HEK293T (cell line): ENCODE data around the gene TJP2.

Source experiments
- CTCF ChIA-PET: fragments of 350-600 bp; formaldehyde crosslinking; extraction: SDS; loops from one replicate; lab custom pipeline; 2021; ENCODE audit warnings: antibody characterized with exemption, inconsistent platforms; lab: Yijun Ruan, JAX
- POLR2A ChIA-PET: fragments of 350-600 bp; formaldehyde crosslinking; extraction: SDS; loops from one replicate; lab custom pipeline; 2020; ENCODE audit warnings: antibody characterized with exemption, inconsistent platforms; lab: Yijun Ruan, JAX
- DNase-seq: peaks from one replicate; pipeline ENCODE4 v3.0.0; 2012; ENCODE audit warnings: mixed read lengths; ENCODE audit errors: extremely low spot score
- ARNT ChIP-seq: fragments of 450-650 bp; IDR thresholded peaks from 2 replicates; pipeline ENCODE4 v1.6.1; 2017; ENCODE audit warnings: mild to moderate bottlenecking
- BHLHE40 ChIP-seq: fragments of 450-650 bp; IDR thresholded peaks from 2 replicates; pipeline ENCODE4 v1.6.1; 2016; ENCODE audit warnings: mild to moderate bottlenecking, moderate library complexity, borderline replicate concordance
- CTBP1 ChIP-seq: fragments of 450-650 bp; IDR thresholded peaks from 2 replicates; pipeline ENCODE4 v1.6.1; 2016; ENCODE audit warnings: borderline replicate concordance
- ELF4 ChIP-seq: fragments of 450-650 bp; IDR thresholded peaks from 2 replicates; pipeline ENCODE4 v1.6.1; 2017; ENCODE audit warnings: antibody characterized with exemption
- FOXA1 ChIP-seq: fragments of 450-650 bp; IDR thresholded peaks from 2 replicates; pipeline ENCODE4 v1.6.1; 2016; ENCODE audit warnings: mild to moderate bottlenecking
- FOXK2 ChIP-seq: fragments of 450-650 bp; IDR thresholded peaks from 2 replicates; pipeline ENCODE4 v1.6.1; 2016; ENCODE audit warnings: mild to moderate bottlenecking
- FOXM1 ChIP-seq: fragments of 450-650 bp; IDR thresholded peaks from 2 replicates; pipeline ENCODE4 v1.6.1; 2017; ENCODE audit warnings: mild to moderate bottlenecking, borderline replicate concordance
- HDGF ChIP-seq: fragments of 450-650 bp; IDR thresholded peaks from 2 replicates; pipeline ENCODE4 v1.6.1; 2017; ENCODE audit warnings: antibody characterized with exemption, borderline replicate concordance
- L3MBTL2 ChIP-seq: fragments of 450-650 bp; conservative IDR thresholded peaks from 2 replicates; pipeline ENCODE4 v1.6.1; 2016; ENCODE audit warnings: mild to moderate bottlenecking
- LEF1 ChIP-seq: fragments of 450-650 bp; IDR thresholded peaks from 2 replicates; pipeline ENCODE4 v1.6.1; 2017; ENCODE audit warnings: mild to moderate bottlenecking, borderline replicate concordance
- NFRKB ChIP-seq: fragments of 450-650 bp; IDR thresholded peaks from 2 replicates; pipeline ENCODE4 v1.6.1; 2016; ENCODE audit warnings: mild to moderate bottlenecking, moderate library complexity
- PKNOX1 ChIP-seq: fragments of 450-650 bp; IDR thresholded peaks from 2 replicates; pipeline ENCODE4 v1.6.1; 2016
- SP1 ChIP-seq: fragments of 450-650 bp; IDR thresholded peaks from 2 replicates; pipeline ENCODE4 v1.6.1; 2017
- SUZ12 ChIP-seq: fragments of 450-650 bp; IDR thresholded peaks from 2 replicates; pipeline ENCODE4 v1.6.1; 2016; ENCODE audit warnings: mild to moderate bottlenecking
- TARDBP ChIP-seq: fragments of 450-650 bp; IDR thresholded peaks from 2 replicates; pipeline ENCODE4 v1.6.1; 2016
- ZNF384 ChIP-seq: fragments of 450-650 bp; IDR thresholded peaks from 2 replicates; pipeline ENCODE4 v1.6.1; 2016

Gene TJP2

GRCh38 chr9:69265891-69266290 lies 91.8 kb downstream of the TJP2 start:
- TF ChIP-seq L3MBTL2, result no peak
- TF ChIP-seq FOXA1, result no peak
- TF ChIP-seq CTBP1, result no peak
- TF ChIP-seq ZNF384, result no peak
- TF ChIP-seq FOXM1, result no peak
- TF ChIP-seq ARNT, result no peak
- no peak for TF ChIP-seq TARDBP
- no peak for TF ChIP-seq SUZ12
- no peak for TF ChIP-seq SP1
- no peak for TF ChIP-seq HDGF
- TF ChIP-seq NFRKB, result no peak
- no peak for TF ChIP-seq FOXK2
- DNase-seq, result no peak
- POLR2A ChIA-PET, result no interaction called here
- CTCF ChIA-PET, result no interaction called here

DNA sequence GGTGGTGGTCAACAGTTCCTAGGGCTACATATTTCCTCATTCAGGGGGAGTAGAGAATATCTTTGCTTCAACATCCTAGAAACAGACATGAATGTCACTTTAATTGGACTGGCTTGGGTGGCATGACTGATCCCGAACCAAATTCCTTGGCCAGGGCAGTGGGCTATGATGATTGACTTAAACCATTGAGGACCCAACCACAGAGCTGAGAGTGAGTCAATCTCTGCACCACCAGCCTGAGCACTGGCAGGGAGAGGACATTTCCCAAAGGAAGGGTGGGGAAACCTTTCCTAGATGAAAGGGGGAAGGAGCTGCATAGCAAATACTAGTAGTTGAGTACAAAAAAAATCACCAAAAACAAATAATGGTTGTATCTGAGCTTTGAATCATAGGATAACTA lies 98.1 kb downstream of the TJP2 start:
- CTCF ChIA-PET, result no interaction called here

DNA sequence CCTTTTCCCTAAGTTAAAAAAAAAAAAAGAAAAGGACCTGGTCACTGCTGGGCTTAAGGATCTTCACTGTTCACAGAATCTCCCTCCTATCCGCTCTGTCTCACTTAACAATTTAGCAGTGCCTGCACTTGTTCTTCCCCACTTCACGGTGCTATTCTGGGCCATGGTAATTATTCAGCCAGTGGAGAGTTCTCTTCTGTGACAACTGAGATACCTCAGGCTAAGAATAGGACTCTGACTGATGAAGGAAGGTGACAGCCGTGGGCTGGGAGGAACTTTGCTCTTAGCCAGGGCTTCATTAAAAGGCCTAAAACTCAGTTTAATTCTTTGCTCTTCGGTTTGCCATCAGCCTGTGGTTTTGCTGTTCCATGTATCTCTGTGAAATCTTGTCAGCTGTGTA lies 99.1 kb downstream of the TJP2 start:
- ChIA-PET POLR2A (no interaction called here), CTCF (no interaction called here)
- DNase-seq, result no peak
- TF ChIP-seq HDGF (no peak), BHLHE40 (no peak), FOXK2 (no peak), TARDBP (no peak), PKNOX1 (no peak), NFRKB (no peak), SP1 (no peak), ELF4 (no peak), LEF1 (no peak), ZNF384 (no peak), FOXM1 (no peak), SUZ12 (no peak), CTBP1 (no peak), ARNT (no peak), L3MBTL2 (no peak), FOXA1 (no peak)

More for the DNA sequence above, 98.1 kb downstream of the TJP2 start:
- DNase-seq, result no peak
- POLR2A ChIA-PET, result no interaction called here
- TF ChIP-seq FOXA1 (no peak), LEF1 (no peak), PKNOX1 (no peak), HDGF (no peak), BHLHE40 (no peak), L3MBTL2 (no peak), NFRKB (no peak), ELF4 (no peak), TARDBP (no peak), FOXM1 (no peak), ARNT (no peak), SP1 (no peak), ZNF384 (no peak), SUZ12 (no peak), CTBP1 (no peak), FOXK2 (no peak)

GRCh38 chr9:69276775-69277174 lies 102.7 kb downstream of the TJP2 start:
- DNase-seq, result no peak
- ChIA-PET CTCF (no interaction called here), POLR2A (no interaction called here)
- TF ChIP-seq FOXM1 (no peak), CTBP1 (no peak), PKNOX1 (no peak), SUZ12 (no peak), LEF1 (no peak), TARDBP (no peak), BHLHE40 (no peak), NFRKB (no peak), SP1 (no peak), ZNF384 (no peak), ARNT (no peak), FOXK2 (no peak), ELF4 (no peak)

- CTCF ChIA-PET, result no interaction called here
- POLR2A ChIA-PET, result no interaction called here
- DNase-seq, result no peak
These were observed 105.1 kb downstream of the TJP2 start for GRCh38 chr9:69279084-69279731.

More at GRCh38 chr9:69279084-69279731, 105.1 kb downstream of the TJP2 start:
- TF ChIP-seq TARDBP (no peak), ZNF384 (no peak), FOXM1 (no peak), ELF4 (no peak), SUZ12 (no peak), BHLHE40 (no peak), PKNOX1 (no peak), CTBP1 (no peak), ARNT (no peak), LEF1 (no peak)
